Gastrocnemius medialis (tissue), 4 donors: ENCODE measurements around the gene CACNA2D3. TPM values are rescaled to one million over a fixed set of nuclear protein-coding genes. Genes with fewer than 3 reads are reported as not detected.

Source experiments
- ATAC-seq, 2 donors: fragments of 150-250 bp; one replicate each; pipeline ENCODE4 v1.9.1; 2016
- DNase-seq, 2 donors: peaks; one replicate each; pipeline ENCODE4 v3.0.0-alpha.2; 2019
- H3K27ac ChIP-seq, 4 donors: fragments of 200-600 bp; sonication (generic); 1 replicate in 1 of 4; 2 replicates in 3 of 4; pipeline ENCODE4 v1.5.1; 2016 to 2018; ENCODE audit warnings: mild to moderate bottlenecking in 2 of 4, moderate library complexity in 1 of 4
- H3K27me3 ChIP-seq, 3 donors: fragments of 200-600 bp; sonication (generic) in 2 of 3; 1 replicate in 1 of 3; 2 replicates in 2 of 3; pipeline versions ENCODE4 v1.5.1 to v1.6.0; 2016 to 2019; ENCODE audit warnings: mild to moderate bottlenecking in 1 of 3, moderate library complexity in 1 of 3
- H3K36me3 ChIP-seq, 2 donors: fragments of 200-600 bp; sonication (generic) in 1 of 2; one replicate each; pipeline ENCODE4 v1.5.1; 2017 to 2018
- H3K4me1 ChIP-seq, 2 donors: fragments of 200-600 bp; sonication (generic) in 1 of 2; one replicate each; pipeline ENCODE4 v1.5.1; 2016 to 2017; ENCODE audit warnings: mild to moderate bottlenecking in 2 of 2
- H3K4me3 ChIP-seq, 4 donors: fragments of 200-600 bp; sonication (generic) in 3 of 4; 1 replicate in 1 of 4; 2 replicates in 3 of 4; pipeline ENCODE4 v1.5.1; 2016 to 2019; ENCODE audit warnings: mild to moderate bottlenecking in 2 of 4
- H3K9me3 ChIP-seq, 3 donors: fragments of 200-600 bp; sonication (generic) in 2 of 3; 1 replicate in 1 of 3; 2 replicates in 2 of 3; pipeline ENCODE4 v1.5.1; 2016 to 2019
- POLR2A ChIP-seq, 2 donors: fragments of 450-650 bp; IDR thresholded peaks; one replicate each; pipeline ENCODE4 v1.6.1; 2017; ENCODE audit warnings: antibody characterized with exemption in 2 of 2, mild to moderate bottlenecking in 2 of 2, moderate library complexity in 2 of 2
- in situ Hi-C, 4 donors: fragments of 200-750 bp; cut with MboI; loops; one replicate each; pipeline versions ENCODE4 v1.15.0 to v1.8.0; 2017; ENCODE audit warnings: low sequenced_read_pairs in 4 of 4
- intact Hi-C: fragments of 100-400 bp; cut with DNase I; formaldehyde crosslinking; loops from one replicate; pipeline ENCODE4 v1.15.1; 2023; ENCODE audit warnings: low total_unique reads
- total RNA-seq, 4 donors: library from RNA; depleted of rRNA; stranded (reverse); fragments of >200 nt; gene quantifications; one replicate each; pipeline versions ENCODE4 v1.1.0 to v1.2.3, GENCODE V29; 2016
- TF ChIP-seq, protein P1 (sequence below), 5 experiments: fragments of 450-650 bp in 3 of 5; fragments of 200-600 bp in 2 of 5; sonication (generic) in 2 of 5; IDR thresholded peaks in 4 of 5; conservative IDR thresholded peaks in 1 of 5; 1 replicate in 4 of 5; 2 replicates in 1 of 5; pipeline ENCODE4 v1.5.1; 2016 to 2019; ENCODE audit warnings: antibody characterized with exemption in 5 of 5, mild to moderate bottlenecking in 3 of 5, moderate library complexity in 3 of 5

The CACNA2D3 gene
- total RNA-seq, 4 donors from 2014 or later = 4.7 to 14.4 (median 7.1) TPM

DNA sequence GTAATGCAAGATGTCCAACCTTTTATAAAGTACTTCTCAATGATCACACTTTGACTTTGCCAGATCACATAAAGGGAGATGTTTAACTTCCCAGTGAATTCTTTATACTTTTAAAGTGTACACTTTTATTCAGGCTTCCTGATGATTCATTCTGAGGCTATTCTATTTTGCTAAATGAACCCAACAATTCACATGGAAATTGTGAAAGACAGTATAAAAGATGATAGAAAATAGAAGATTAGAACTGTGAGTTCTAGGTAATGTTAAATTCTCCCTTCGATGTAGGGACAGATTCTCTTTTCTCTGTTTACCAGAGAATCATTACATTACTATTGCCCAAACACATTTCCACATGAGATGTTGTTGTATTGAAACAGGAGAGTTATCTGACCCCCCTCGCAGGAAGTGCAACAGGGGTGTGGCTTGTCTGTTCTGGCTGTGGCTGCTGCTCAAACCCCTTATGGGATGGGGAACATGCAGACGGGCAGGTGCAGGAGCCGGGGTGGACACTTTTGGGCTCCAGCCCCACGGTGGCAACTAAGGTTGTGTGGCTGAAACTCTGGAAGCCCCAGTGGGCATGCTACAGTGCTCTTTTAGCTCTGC lies 936.8 kb downstream of the CACNA2D3 start:
- H3K27ac ChIP-seq = no peak overlapping the region
- H3K4me1 ChIP-seq = no peaks in the 10 kb centered on the region
- DNase-seq = no peak
- TF ChIP-seq POLR2A (IDR thresholded peaks at IDR 0.05) = no peak
- TF ChIP-seq, protein P1, sequence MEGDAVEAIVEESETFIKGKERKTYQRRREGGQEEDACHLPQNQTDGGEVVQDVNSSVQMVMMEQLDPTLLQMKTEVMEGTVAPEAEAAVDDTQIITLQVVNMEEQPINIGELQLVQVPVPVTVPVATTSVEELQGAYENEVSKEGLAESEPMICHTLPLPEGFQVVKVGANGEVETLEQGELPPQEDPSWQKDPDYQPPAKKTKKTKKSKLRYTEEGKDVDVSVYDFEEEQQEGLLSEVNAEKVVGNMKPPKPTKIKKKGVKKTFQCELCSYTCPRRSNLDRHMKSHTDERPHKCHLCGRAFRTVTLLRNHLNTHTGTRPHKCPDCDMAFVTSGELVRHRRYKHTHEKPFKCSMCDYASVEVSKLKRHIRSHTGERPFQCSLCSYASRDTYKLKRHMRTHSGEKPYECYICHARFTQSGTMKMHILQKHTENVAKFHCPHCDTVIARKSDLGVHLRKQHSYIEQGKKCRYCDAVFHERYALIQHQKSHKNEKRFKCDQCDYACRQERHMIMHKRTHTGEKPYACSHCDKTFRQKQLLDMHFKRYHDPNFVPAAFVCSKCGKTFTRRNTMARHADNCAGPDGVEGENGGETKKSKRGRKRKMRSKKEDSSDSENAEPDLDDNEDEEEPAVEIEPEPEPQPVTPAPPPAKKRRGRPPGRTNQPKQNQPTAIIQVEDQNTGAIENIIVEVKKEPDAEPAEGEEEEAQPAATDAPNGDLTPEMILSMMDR (IDR thresholded peaks at IDR 0.05 in 4 of 5, conservative IDR thresholded peaks at IDR 0.05 in 1 of 5) = no peak
- intact Hi-C loops (no loop called here), in situ Hi-C loops (no loop called here)
- no peak overlapping the region for H3K4me3 ChIP-seq
- ATAC-seq = no peak
- no peaks in the 10 kb centered on the region for H3K27me3 ChIP-seq
- peaks cover 0 to 10% (median 0%) of the 10 kb centered on the region in 3 donors for H3K9me3 ChIP-seq
- no peaks in the 10 kb centered on the region for H3K36me3 ChIP-seq

DNA sequence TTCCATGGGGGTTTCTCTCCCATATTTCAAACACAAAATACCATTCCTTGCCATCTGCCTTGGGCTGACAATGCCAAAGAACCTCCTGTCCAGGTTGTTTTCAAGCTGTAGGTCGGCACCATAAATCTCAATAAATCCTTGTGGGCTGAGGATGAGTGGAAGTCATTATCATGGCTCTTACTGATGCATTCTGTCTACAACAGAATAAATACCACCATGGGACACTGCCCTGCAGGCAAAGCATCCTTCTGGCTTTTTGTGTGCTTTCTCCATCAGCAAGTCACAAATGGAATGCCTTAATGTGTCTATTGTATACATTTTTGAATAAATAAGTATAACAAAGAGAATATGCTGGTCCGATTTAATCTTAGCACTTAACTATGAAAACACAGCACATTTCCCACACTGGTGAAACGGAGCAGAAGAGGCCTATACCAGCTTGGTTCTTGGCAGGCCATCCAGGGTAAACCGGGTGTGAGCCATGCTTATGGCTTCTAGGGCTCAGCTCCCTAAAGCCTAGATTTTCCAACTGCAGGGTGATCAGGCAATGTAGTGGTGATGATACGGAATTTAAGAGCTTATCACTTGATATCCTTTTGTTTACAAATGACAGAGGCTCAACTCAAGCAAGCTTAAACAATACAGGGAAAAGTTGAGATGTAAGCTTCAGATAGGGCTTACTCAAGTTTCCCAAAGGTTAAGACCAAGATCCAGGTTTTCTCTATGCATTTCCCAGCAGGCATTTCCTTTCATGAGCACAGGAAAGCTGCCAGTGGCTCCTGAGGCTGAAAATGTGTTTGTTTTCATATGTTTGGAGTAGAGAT lies 938.8 kb downstream of the CACNA2D3 start:
- intact Hi-C loops (no loop called here), in situ Hi-C loops (no loop called here)
- no peak overlapping the region for H3K4me3 ChIP-seq
- no peaks in the 10 kb centered on the region for H3K4me1 ChIP-seq
- no peak for DNase-seq
- no peaks in the 10 kb centered on the region for H3K9me3 ChIP-seq
- no peaks in the 10 kb centered on the region for H3K27me3 ChIP-seq
- no peak for TF ChIP-seq POLR2A (IDR thresholded peaks at IDR 0.05)
- TF ChIP-seq, protein P1 (IDR thresholded peaks at IDR 0.05 in 4 of 5, conservative IDR thresholded peaks at IDR 0.05 in 1 of 5) = no peak
- H3K36me3 ChIP-seq = no peaks in the 10 kb centered on the region
- H3K27ac ChIP-seq = no peak overlapping the region
- ATAC-seq = no peak

DNA sequence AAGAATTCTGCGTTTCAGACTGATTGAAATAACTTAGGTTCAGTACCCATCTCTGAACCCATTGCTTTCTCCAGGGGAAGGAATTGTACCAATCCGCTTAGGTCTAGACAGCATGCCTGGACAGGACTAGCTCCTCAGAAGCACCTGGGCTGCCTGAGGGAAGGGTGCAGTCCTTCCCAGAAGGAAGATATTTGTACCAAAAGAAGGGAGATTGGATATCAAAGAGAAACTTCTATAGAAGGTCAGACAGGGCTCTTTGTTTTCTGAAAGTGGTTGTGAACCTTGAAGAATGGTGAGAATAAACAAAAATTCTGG lies 939.3 kb downstream of the CACNA2D3 start:
- H3K9me3 ChIP-seq = no peaks in the 10 kb centered on the region
- H3K36me3 ChIP-seq = no peaks in the 10 kb centered on the region
- H3K4me3 ChIP-seq = no peak overlapping the region
- no peaks in the 10 kb centered on the region for H3K4me1 ChIP-seq
- no peak for ATAC-seq
- H3K27me3 ChIP-seq = no peaks in the 10 kb centered on the region
- no peak for DNase-seq
- intact Hi-C loops = no loop called here
- in situ Hi-C loops = no loop called here
- no peak for TF ChIP-seq POLR2A (IDR thresholded peaks at IDR 0.05)
- TF ChIP-seq, protein P1 (IDR thresholded peaks at IDR 0.05 in 4 of 5, conservative IDR thresholded peaks at IDR 0.05 in 1 of 5) = no peak
- no peak overlapping the region for H3K27ac ChIP-seq

DNA sequence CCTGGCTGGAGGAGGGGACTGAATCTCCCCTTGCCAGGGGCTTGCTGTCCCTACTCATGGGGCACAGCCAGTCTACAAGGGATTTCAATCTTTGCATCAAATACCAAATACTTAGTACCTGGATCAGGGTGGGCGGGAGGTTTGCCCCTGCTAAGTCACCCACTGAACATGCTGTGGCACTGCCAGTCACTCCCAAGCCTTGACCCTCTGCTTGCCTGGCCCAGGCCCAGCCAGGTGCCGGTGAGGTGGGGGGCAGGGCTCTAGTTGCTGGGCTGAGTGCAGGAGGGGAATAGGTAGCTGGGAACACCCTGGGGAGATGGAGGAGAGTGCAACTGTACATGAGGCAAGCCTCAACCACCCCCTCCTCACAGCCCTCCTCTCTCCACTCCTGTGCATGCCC lies 941.8 kb downstream of the CACNA2D3 start:
- Histone ChIP-seq H3K27me3 (no peaks in the 10 kb centered on the region), H3K27ac (no peak overlapping the region), H3K4me1 (no peaks in the 10 kb centered on the region), H3K36me3 (no peaks in the 10 kb centered on the region), H3K9me3 (no peaks in the 10 kb centered on the region), H3K4me3 (no peak overlapping the region)
- intact Hi-C loops = no loop called here
- ATAC-seq (no peak), DNase-seq (no peak)
- in situ Hi-C loops = no loop called here
- no peak for TF ChIP-seq POLR2A (IDR thresholded peaks at IDR 0.05)
- TF ChIP-seq, protein P1 (IDR thresholded peaks at IDR 0.05 in 4 of 5, conservative IDR thresholded peaks at IDR 0.05 in 1 of 5) = no peak
